Measurements from ENCODE around the gene SAMD10. TPM values are rescaled to one million over a fixed set of nuclear protein-coding genes. Genes with fewer than 3 reads are reported as not detected.

The SAMD10 gene
- total and polyA plus RNA-seq, 2 of the 8 experiments (the other 6 are each of a cell fraction or from before 2014, with no cell fraction given): 3.0 to 5.2 TPM

GRCh38 chr20:63943808-63944077 lies 35.7 kb downstream of the SAMD10 start:
- no peak for FAIRE-seq
- no peak for DNase-seq (ENCODE audit: low read depth in 1 of 2, low spot score in 2 of 2)
- no peak overlapping the region for H2BK120ac ChIP-seq (replicated peaks; ENCODE audit: low read depth, low read length)
- H3K27ac ChIP-seq (ENCODE audit: low read depth, low read length): no peak overlapping the region
- CTCF ChIA-PET (ENCODE audit: partially characterized antibody): interaction anchor here (1.0 to 5.4 kb wide), 4 partner anchors 9 to 53 kb away, joined by 3 to 28 read pairs (median 3); partner anchors contain the start of gene SAMD10
- 97% methylated on average over 3 of the region's 3 CpGs; no CpG with 5 or more reads in 1 of the 2 experiments for WGBS, 2 experiments (ENCODE audit: extremely low coverage in 1 of 2, insufficient coverage in 1 of 2, insufficient read length in 1 of 2, insufficient replicate concordance in 2 of 2, low coverage in 1 of 2, low lambda C conversion rate in 2 of 2, missing lambda C conversion rate in 1 of 2)
- no peak overlapping the region for H3K4me3 ChIP-seq (ENCODE audit: extremely low read depth in 1 of 4, insufficient read depth in 2 of 4, low read depth in 3 of 4, low read length in 4 of 4)
- H3K9me3 ChIP-seq (ENCODE audit: insufficient read depth in 2 of 2, low read depth in 1 of 2, low read length in 1 of 2): no peaks in the 10 kb centered on the region
- no peak overlapping the region for H4K91ac ChIP-seq (replicated peaks; ENCODE audit: insufficient read length, low read length)
- no peak overlapping the region for H3K4ac ChIP-seq (replicated peaks; ENCODE audit: insufficient read length, low read depth, low read length)
- H3K79me2 ChIP-seq (ENCODE audit: control insufficient read depth in 1 of 2, insufficient read depth in 2 of 2, low read length in 2 of 2): peaks cover 0 to 27% of the 10 kb centered on the region in 2 experiments; a peak in 1 of 4 replicates
- no peak overlapping the region for H3K9ac ChIP-seq (replicated peaks in 1 of 4; ENCODE audit: extremely low read depth in 1 of 4, low read depth in 3 of 4, low read length in 3 of 4)
- no peak overlapping the region for H2BK12ac ChIP-seq (ENCODE audit: low read depth, low read length)
- H3K27me3 ChIP-seq (replicated peaks in 1 of 4; ENCODE audit: control insufficient read depth in 3 of 4, extremely low read depth in 1 of 4, insufficient read depth in 3 of 4, low read length in 3 of 4): no peaks in the 10 kb centered on the region
- no peak overlapping the region for H2AK5ac ChIP-seq (ENCODE audit: low read depth, low read length)
- peaks cover 0 to 31% (median 14%) of the 10 kb centered on the region in 4 experiments; a peak in 6 of 7 replicates for H3K4me1 ChIP-seq (replicated peaks in 1 of 4; ENCODE audit: control insufficient read depth in 3 of 4, insufficient read depth in 4 of 4, low read length in 3 of 4)
- no peak overlapping the region for H3K14ac ChIP-seq (ENCODE audit: insufficient read length)
- H2AFZ ChIP-seq (ENCODE audit: low read length): no peak overlapping the region
- H4K20me1 ChIP-seq (replicated peaks in 1 of 2; ENCODE audit: control insufficient read depth in 1 of 2, insufficient read depth in 2 of 2, low read length in 2 of 2): peaks cover 20 to 39% of the 10 kb centered on the region in 2 experiments
- H2BK5ac ChIP-seq (ENCODE audit: low read depth, low read length): peak overlapping the region; percentile 78; the same call in 1 of the 2 replicates
- peaks cover 10% of the 10 kb centered on the region for H3K23me2 ChIP-seq (ENCODE audit: low read depth, low read length)
- no peak overlapping the region for H2BK15ac ChIP-seq (ENCODE audit: low read length)
- H2BK20ac ChIP-seq (ENCODE audit: low read length): no peak overlapping the region
- no peak overlapping the region for H3K23ac ChIP-seq (ENCODE audit: insufficient read length)
- POLR2A ChIA-PET (ENCODE audit: partially characterized antibody): interaction anchor here (1.8 to 7.8 kb wide), 3 partner anchors 8 to 18 kb away, joined by 5 to 68 read pairs (median 15); partner anchors contain the start of gene UCKL1
- no peak overlapping the region for H4K5ac ChIP-seq (ENCODE audit: insufficient read length, low read depth, low read length)
- H3K36me3 ChIP-seq (ENCODE audit: control insufficient read depth in 2 of 4, insufficient read depth in 4 of 4, low read length in 3 of 4): peaks cover 3 to 21% (median 14%) of the 10 kb centered on the region in 4 experiments; a peak in 5 of 8 replicates
- H3K18ac ChIP-seq (ENCODE audit: extremely low read depth, low read length): no peak overlapping the region
- no peak overlapping the region for H3K4me2 ChIP-seq (ENCODE audit: insufficient read depth in 1 of 2, low read depth in 2 of 2, low read length in 2 of 2)
- no peak overlapping the region for H4K8ac ChIP-seq (ENCODE audit: extremely low read depth, insufficient read depth, low read length)
- no peak overlapping the region for H3K56ac ChIP-seq (replicated peaks; ENCODE audit: insufficient read length, low read depth, low read length)
- H3K79me1 ChIP-seq (ENCODE audit: low read depth, low read length): peaks cover 5% of the 10 kb centered on the region
- TF ChIP-seq EGR1 (IDR thresholded peaks at IDR 0.05; ENCODE audit: borderline replicate concordance, low read depth, low read length) (no peak), SAP30 (IDR thresholded peaks at IDR 0.05; ENCODE audit: insufficient read depth, insufficient replicate concordance, low read length) (no peak), TAF7 (optimal IDR thresholded peaks at IDR 0.05; ENCODE audit: borderline replicate concordance, low read depth, low read length) (no peak), SIRT6 (IDR thresholded peaks at IDR 0.05; ENCODE audit: low read length) (no peak), MAX (IDR thresholded peaks at IDR 0.05) (no peak), SP1 (IDR thresholded peaks at IDR 0.05; ENCODE audit: low read depth, low read length) (no peak), CHD2 (IDR thresholded peaks at IDR 0.05; ENCODE audit: low read length) (no peak), TBP (IDR thresholded peaks at IDR 0.05; ENCODE audit: low read depth, low read length) (no peak), ATF2 (IDR thresholded peaks at IDR 0.05; ENCODE audit: low read length) (no peak), SP2 (IDR thresholded peaks at IDR 0.05; ENCODE audit: low read length) (no peak), HDAC6 (IDR thresholded peaks at IDR 0.05; ENCODE audit: low read depth, low read length) (no peak), BRCA1 (IDR thresholded peaks at IDR 0.05; ENCODE audit: low read depth, low read length) (no peak), CEBPB (IDR thresholded peaks at IDR 0.05; ENCODE audit: low read depth, low read length) (no peak)

All from H1 (cell line).